ENCODE results near the gene NOL3.

GRCh38 chr16:67199011-67199807 lies 28.9 kb downstream of the NOL3 start, which contains the start of gene ELMO3:
- no peak for TF ChIP-seq TCF7 (CRISPR knock-in tag; IDR thresholded peaks at IDR 0.05; ENCODE audit: low read depth)
- TF ChIP-seq CTCF (IDR thresholded peaks at IDR 0.05): peak; percentile 67
- no peak for TF ChIP-seq HMGA2 (CRISPR knock-in tag; IDR thresholded peaks at IDR 0.05)
- TF ChIP-seq CREB1 (CRISPR knock-in tag; IDR thresholded peaks at IDR 0.05): 0 out of 2 replicates have a peak, but pooled peaks have one; percentile 47
- no peak for TF ChIP-seq ZNF121 (CRISPR knock-in tag; IDR thresholded peaks at IDR 0.05)
- TF ChIP-seq SMAD4 (CRISPR knock-in tag; IDR thresholded peaks at IDR 0.05): no peak
- TF ChIP-seq USF1 (CRISPR knock-in tag; IDR thresholded peaks at IDR 0.05): 0 out of 2 replicates have a peak, but pooled peaks have one; percentile 19
- TF ChIP-seq NR2C2 (CRISPR knock-in tag; IDR thresholded peaks at IDR 0.05): no peak
- no peak for TF ChIP-seq E2F4 (CRISPR knock-in tag; IDR thresholded peaks at IDR 0.05; ENCODE audit: borderline replicate concordance, low read depth)
- TF ChIP-seq USF2 (CRISPR knock-in tag; IDR thresholded peaks at IDR 0.05): peak; percentile 58
- no peak for TF ChIP-seq ERG (CRISPR knock-in tag; IDR thresholded peaks at IDR 0.05)
- TF ChIP-seq AFF4 (CRISPR knock-in tag; IDR thresholded peaks at IDR 0.05; ENCODE audit: borderline replicate concordance): no peak
- no peak for TF ChIP-seq IRF2 (CRISPR knock-in tag; IDR thresholded peaks at IDR 0.05; ENCODE audit: borderline replicate concordance, low read depth)
- TF ChIP-seq ZNF396 (CRISPR knock-in tag; IDR thresholded peaks at IDR 0.05; ENCODE audit: borderline replicate concordance): no peak
